GM21360 (cell line): ENCODE measurements around the gene ADAMTSL3.
"Not testable (repeated sequence)": the region's sequence is repeated elsewhere in the genome, so short reads cannot be mapped to it uniquely, and the experiment has no call there.

Experiments
- ATAC-seq: cut with Tn5 transposase; IDR thresholded peaks from one replicate; pipeline ENCODE4 v1.9.1; 2021; ENCODE audit warnings: mild to moderate bottlenecking, moderate library complexity; ENCODE audit not compliant: unreplicated experiment

Gene ADAMTSL3

GRCh38 chr15:83734487-83734886 lies 80.6 kb downstream of the ADAMTSL3 start:
- ATAC-seq, result no peak

- ATAC-seq, result no peak
These were observed 85.7 kb downstream of the ADAMTSL3 start for GRCh38 chr15:83739629-83740028.

DNA sequence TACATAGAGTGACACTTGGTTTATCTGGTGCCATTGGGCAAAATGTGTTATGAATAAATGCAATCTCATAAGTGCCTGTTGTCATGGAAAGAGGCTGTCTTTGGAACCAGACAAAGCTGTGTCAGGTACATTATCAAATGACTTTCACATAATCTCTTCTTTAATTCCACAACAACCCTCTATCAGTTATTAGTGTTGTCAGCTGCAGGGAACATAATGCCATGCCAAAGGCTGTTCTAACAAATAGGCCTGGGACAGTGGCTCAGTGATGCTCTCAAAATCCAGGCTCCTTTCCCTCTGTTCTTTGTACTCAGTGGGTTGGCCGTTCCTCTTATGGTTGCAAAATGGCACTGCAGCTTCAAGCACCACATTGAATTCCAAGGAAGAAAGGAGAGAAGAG lies 91.8 kb downstream of the ADAMTSL3 start:
- no peak for ATAC-seq

- ATAC-seq, result no peak
These were observed 92.3 kb downstream of the ADAMTSL3 start for GRCh38 chr15:83746231-83746630.

DNA sequence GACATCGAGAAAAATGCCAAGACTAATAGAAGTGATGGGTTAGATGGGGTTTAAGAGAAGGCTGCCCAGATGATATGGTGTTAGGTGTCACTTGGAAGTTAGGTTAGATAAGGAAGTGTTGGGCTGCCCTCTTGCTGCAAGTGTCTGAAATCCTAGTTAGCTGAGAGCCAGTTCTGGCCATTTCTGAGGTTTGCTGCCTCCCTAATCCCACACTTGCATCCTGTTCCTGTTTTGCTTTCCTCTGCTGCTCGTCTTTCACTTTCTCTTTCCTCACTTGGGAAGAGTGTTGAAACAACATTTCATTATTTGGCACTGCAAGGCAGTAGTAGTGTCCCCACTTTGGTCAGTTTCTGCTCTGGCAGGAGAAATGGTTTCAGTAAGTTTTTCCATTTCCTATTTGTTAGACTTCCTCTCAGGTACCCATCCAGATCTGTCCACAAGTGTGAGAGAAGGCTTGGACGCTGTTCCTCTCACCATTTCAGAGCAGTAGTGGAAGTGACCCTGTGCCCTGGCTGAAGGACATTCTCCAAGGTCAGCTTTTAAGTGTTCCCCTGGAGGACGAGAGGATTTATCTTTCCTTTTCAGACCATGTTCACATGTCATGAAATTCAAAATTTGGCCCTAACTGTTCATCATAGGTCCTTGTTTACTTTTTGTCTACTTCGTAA lies 93.3 kb downstream of the ADAMTSL3 start:
- no peak for ATAC-seq

- ATAC-seq, result no peak
These were observed 93.8 kb downstream of the ADAMTSL3 start for GRCh38 chr15:83747718-83748110.

- no peak for ATAC-seq
These were observed 100.1 kb downstream of the ADAMTSL3 start for GRCh38 chr15:83753872-83754493.

- ATAC-seq, result not testable (repeated sequence)
These were observed 103.4 kb downstream of the ADAMTSL3 start for GRCh38 chr15:83757291-83757690.

GRCh38 chr15:83762367-83762766 lies 108.4 kb downstream of the ADAMTSL3 start:
- no peak for ATAC-seq

DNA sequence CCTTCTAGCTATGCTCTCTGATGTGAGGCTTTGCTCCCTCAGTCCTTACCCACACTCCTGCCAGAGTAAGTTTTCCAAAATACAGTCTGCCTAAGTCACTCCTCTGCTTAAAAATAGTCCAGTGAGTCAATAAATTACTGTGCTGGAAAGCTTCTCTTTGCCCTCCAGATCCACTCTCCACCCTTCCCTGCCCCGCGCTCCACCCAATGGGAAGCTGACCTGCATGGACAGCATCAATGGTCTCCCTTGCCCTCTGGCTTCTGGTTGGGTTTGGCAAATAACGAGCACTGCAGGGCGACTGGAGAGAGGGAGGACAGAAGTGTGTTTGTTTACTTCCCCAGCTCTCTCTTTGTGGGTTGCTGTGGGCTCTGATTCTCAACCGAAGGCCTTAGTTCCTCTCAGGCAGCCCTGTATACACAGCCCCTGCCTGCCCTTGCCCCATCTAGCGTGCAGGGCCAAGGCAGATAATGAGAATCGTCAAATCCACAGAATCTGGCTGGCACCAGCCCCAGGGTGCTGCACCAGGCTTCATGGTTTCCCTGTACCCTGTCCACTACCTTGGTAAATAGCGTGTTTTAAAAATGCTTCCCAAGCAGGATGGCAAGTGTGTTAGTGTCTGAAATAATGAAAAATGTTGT lies 110.4 kb downstream of the ADAMTSL3 start:
- no peak for ATAC-seq

GRCh38 chr15:83766339-83766738 lies 112.4 kb downstream of the ADAMTSL3 start:
- no peak for ATAC-seq

DNA sequence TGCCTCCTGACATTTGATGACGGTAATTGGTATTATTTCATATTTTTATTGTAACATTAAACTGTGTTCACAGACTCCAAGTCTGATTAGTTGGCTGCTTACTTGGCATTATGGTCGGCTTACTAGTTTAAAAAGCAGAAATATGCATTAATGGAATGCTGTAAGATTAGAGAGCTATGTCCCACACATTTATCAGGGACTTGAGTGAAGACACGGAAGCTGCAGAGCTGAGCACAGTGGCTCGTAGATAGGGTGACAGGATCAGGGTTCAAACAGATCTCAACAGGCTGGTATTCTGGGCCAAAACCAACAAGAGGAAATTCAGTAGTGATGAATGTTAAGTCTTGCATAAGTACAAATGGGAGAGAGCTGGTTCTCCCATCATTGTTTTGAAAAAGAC lies 113.8 kb downstream of the ADAMTSL3 start:
- ATAC-seq, result no peak

- no peak for ATAC-seq
These were observed 115.6 kb downstream of the ADAMTSL3 start for GRCh38 chr15:83769411-83769999.

DNA sequence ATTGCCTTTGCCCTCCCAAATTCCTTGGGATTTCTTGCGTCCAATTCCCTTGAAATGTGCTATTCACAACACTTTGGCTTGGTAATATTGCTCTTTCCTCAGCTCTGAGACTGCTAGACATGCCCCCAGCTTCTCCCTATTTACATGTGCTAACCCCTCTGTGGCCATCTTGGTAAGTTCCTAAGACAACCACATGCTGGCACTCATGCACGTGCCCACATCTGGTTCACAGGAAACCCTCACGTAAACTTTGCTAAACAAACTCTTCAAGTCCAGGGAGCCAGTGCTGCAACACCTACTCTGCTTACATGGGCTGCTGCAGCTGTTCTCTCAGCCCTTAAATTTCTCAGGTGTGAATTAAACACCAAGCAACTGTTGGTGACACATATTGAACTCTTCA lies 121.8 kb downstream of the ADAMTSL3 start:
- ATAC-seq, result no peak

GRCh38 chr15:83776986-83777385 lies 123.1 kb downstream of the ADAMTSL3 start:
- no peak for ATAC-seq

DNA sequence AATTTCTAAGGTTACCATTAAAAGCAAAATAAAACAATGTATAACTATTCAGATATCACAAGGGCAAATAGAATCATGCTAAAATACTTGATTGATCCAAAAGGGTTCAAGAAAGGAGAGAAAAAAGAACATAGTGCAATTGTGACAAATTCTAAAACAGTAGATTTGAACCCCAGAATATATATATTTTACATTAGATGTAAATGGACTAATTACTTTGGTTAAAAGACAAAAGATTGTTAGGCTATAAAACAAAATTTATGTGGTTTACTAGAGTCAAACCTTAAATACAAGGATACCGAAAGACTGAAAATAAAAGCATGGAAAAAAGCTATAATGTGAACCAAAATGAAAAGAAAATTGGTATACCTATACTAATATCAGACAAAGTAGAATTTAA lies 129.3 kb downstream of the ADAMTSL3 start:
- no peak for ATAC-seq

DNA sequence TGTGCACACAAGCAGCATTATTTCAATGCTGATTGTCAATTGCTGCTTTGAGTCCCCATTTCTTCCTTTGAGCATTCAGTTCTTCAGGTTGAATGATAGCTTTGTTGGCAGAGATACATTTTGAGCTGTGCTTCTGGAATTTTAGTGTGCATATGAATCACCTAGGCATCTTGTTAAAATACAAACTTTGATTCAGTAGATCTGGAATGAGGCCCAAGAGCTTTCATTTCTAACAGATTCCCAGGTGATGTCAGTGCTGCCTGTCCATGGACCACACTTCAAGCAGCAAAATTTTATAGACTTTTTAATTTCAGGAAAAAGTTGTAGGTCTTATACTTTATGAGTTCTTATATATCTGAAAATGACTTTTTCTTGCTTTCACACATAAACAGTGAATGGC lies 131.1 kb downstream of the ADAMTSL3 start:
- ATAC-seq, result no peak

DNA sequence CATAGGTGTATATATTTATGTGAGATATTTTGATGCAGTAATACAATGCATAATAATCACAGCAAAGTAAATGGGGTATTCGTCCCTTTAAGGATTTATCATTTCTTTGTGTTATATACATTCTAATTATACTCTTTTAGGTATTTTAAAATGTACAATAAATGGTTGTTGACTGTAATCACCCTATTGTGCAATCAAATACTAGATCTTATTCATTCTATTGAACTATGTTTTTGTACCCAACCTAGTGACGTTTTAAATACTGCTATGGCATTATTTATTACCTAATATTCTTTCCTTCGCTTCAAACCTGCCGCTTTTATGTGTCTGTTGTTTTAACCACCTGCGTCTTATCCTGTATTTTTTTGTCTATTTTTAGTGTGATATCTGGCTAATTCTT lies 132.4 kb downstream of the ADAMTSL3 start:
- no peak for ATAC-seq

DNA sequence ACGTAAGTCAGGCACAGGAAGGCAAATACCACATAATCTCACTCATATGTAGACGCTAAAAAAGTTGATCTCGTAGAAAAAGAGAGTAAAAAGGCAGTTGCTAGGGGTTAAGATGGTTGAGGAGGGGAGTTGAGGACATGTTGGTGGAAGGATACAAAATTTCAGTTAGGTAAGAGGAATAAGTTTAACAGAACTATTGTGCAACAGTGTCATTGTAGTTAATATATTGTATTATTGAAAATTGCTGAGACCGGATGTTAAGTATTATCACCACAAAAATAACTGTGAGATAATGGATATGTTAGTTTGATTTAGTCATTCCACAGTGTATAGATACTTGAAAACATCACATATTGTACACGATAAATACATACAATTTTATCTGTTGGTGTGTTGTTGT lies 139.1 kb downstream of the ADAMTSL3 start:
- ATAC-seq, result no peak

GRCh38 chr15:83794209-83794608 lies 140.3 kb downstream of the ADAMTSL3 start:
- no peak for ATAC-seq

- no peak for ATAC-seq
These were observed 155.4 kb downstream of the ADAMTSL3 start for GRCh38 chr15:83809345-83809744.

DNA sequence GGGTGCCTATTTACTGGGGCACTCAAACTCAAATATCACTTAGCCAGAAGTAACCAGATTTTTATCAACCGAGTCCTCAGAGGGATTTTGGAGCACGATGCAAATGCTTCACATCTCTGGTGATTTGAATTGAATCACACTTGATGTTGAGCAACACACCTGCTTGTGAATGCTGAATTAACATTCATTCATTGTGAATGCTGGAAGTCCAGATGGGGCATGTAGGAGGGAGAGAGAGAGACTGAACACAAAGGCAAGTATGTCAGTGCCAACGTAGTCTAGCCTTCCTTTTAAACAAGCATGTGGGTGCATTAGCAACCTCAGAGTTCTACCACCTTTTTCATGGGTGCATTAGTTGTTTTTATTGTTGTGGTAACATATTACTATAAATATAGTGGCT lies 156.2 kb downstream of the ADAMTSL3 start:
- no peak for ATAC-seq
